DMS 273 (cell line): ENCODE data around the gene DAB2IP.
"Not testable (repeated sequence)": the region's sequence is repeated elsewhere in the genome, so short reads cannot be mapped to it uniquely, and the experiment has no call there.

ENCODE experiments used
- DNase-seq: peaks from one replicate; lab custom pipeline; 2025; ENCODE audit not compliant: unreplicated experiment; lab: John Stamatoyannopoulos, UW

DAB2IP gene

GRCh38 chr9:121651295-121652020 is at the start of gene DAB2IP:
DAB2IP (plus strand) TSS chr9:121651634; CDS start chr9:121651776, 142 bp downstream.
- DNase-seq, result peak; percentile 90

GRCh38 chr9:121603028-121603427 is 48.4 kb upstream of the DAB2IP start:
- no peak for DNase-seq

GRCh38 chr9:121604242-121604641 is 47.2 kb upstream of the DAB2IP start:
- no peak for DNase-seq

- DNase-seq, result no peak
These were observed 46.8 kb upstream of the DAB2IP start for GRCh38 chr9:121604654-121605053.

GRCh38 chr9:121607434-121608167 is 43.8 kb upstream of the DAB2IP start:
- DNase-seq, result peak; percentile 15

GRCh38 chr9:121608168-121608853 is 43.1 kb upstream of the DAB2IP start:
- DNase-seq, result no peak

- peak; percentile 48 for DNase-seq
These were observed 41.4 kb upstream of the DAB2IP start for GRCh38 chr9:121609822-121610637.

- no peak for DNase-seq
These were observed 40.8 kb upstream of the DAB2IP start for GRCh38 chr9:121610638-121610953.

GRCh38 chr9:121612511-121612998 is 38.9 kb upstream of the DAB2IP start:
- DNase-seq, result peak; percentile 31

- peak; percentile 14 for DNase-seq
These were observed 38.3 kb upstream of the DAB2IP start for GRCh38 chr9:121613009-121613752.

GRCh38 chr9:121616123-121616755 is 35.2 kb upstream of the DAB2IP start:
- no peak for DNase-seq

GRCh38 chr9:121618504-121618903 is 32.9 kb upstream of the DAB2IP start:
- DNase-seq, result no peak

- DNase-seq, result not testable (repeated sequence)
These were observed 32.5 kb upstream of the DAB2IP start for GRCh38 chr9:121618910-121619309.

GRCh38 chr9:121619545-121620324 is 31.7 kb upstream of the DAB2IP start:
- no peak for DNase-seq

GRCh38 chr9:121620325-121620673 is 31.1 kb upstream of the DAB2IP start:
- DNase-seq, result no peak

GRCh38 chr9:121620777-121621449 is 30.5 kb upstream of the DAB2IP start:
- peak; percentile 66 for DNase-seq

- DNase-seq, result no peak
These were observed 28.8 kb upstream of the DAB2IP start for GRCh38 chr9:121622387-121623203.

- not testable (repeated sequence) for DNase-seq
These were observed 28.0 kb upstream of the DAB2IP start for GRCh38 chr9:121623430-121623829.
